ENCODE results near the gene CPLANE2. TPM values are rescaled to one million over a fixed set of nuclear protein-coding genes. Genes with fewer than 3 reads are reported as not detected.
"Not testable (repeated sequence)": the region's sequence is repeated elsewhere in the genome, so short reads cannot be mapped to it uniquely, and the experiment has no call there.

CPLANE2 gene
- total RNA-seq, 2 donors from 2014 or later: 3.0 to 7.8 TPM

DNA sequence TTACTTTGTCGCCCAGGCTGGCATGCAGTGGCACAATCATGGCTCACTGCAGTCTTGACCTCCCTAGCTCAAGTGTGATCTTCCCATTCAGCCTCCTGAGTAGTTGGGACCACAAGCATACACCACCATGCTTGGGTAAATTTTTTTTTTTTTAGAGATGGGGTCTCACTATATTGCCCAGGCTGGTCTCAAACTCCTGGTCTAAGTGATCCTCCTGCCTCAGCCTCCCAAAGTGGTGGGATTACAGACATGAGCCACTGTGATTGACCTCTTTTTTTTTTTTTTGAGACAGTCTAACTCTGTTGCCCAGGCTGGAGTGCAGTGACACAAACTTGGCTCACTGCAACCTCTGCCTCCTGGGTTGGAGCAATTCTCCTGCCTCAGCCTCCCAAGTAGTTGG is 9.3 kb upstream of the CPLANE2 start:
- not testable (repeated sequence) for H3K27me3 Mint-ChIP-seq (ENCODE audit: low read depth); DNase-seq; H3K36me3 Mint-ChIP-seq (ENCODE audit: insufficient read depth in 2 of 2); H3K9me3 Mint-ChIP-seq; ATAC-seq (replicated peaks in 1 of 2); H3K4me3 Mint-ChIP-seq
- H3K27ac Mint-ChIP-seq: peak overlapping the region; percentile 83
- H3K4me1 Mint-ChIP-seq (ENCODE audit: low read depth): peaks cover 19% of the 10 kb centered on the region

DNA sequence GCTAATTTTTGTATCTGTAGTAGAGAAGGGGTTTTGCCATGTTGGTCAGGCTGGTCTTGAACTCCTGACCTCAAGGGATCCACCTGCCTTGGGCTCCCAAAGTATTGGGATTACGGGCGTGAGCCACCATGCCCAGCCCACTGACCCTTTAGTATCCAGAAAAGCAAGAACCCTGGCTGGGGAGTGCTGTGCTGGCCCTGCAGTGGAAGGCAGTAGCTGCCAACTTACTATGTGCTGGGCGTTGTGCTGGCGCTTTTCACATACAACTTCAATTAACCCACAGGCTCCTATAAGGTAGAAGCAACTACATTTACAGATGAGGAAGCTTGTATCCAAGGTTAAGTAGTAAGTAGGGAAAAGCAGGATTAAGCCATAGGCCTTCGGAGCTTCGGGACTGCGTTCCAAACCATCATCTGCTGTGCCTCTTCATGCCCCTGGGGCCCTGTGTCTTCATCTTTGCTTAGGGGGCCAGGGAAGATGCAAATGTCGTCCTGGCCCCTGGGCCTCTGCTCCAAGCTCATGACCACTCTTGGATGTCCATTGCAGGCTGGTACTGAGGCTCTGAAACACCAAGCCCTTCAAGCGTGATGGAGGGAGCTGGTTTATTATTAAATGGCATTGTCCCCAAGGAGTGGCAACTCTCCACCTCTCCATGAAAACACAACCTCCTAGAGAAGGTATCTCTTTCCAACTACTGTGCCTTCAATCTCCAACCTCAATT is 8.7 kb upstream of the CPLANE2 start:
- Mint-ChIP-seq H3K4me1 (ENCODE audit: low read depth) (peaks cover 19% of the 10 kb centered on the region), H3K27me3 (ENCODE audit: low read depth) (no peaks in the 10 kb centered on the region), H3K9me3 (no peaks in the 10 kb centered on the region), H3K4me3 (no peak overlapping the region), H3K27ac (peak overlapping the region; percentile 83), H3K36me3 (ENCODE audit: insufficient read depth in 2 of 2) (no peaks in the 10 kb centered on the region)
- ATAC-seq (replicated peaks in 1 of 2) (no peak), DNase-seq (no peak)

DNA sequence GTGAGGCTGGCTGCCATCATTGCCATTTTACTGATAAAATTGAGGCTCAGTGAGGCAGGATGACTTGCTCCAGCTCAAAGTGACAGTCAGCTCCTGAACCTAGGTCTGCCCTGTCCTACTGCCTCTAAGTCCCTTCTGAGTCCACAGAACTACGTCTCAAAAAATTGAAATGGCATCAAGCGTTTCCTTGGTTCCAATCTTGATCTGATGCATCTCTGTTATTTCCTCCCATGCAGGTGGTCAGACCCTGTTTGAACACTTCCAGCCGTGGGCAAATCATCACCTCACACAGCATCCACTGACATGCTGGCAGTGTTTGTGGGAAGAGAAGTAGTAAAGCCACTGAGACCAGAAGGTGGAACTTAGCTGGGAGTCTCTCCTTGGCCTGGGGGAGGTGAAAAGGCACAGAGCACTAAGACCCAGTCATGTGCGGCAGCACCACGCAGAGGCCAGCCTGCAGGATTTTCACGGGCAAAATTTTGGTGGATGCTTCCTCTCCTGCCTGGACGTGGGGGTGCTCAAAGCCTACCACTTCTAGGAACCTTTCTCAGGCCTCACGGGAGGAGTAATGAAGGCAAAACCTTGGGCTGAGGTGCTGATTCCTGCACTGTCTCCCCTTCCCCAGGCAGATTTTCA is 7.8 kb upstream of the CPLANE2 start:
- no peaks in the 10 kb centered on the region for H3K36me3 Mint-ChIP-seq (ENCODE audit: insufficient read depth in 2 of 2)
- ATAC-seq (replicated peaks in 1 of 2): no peak
- no peak overlapping the region for H3K4me3 Mint-ChIP-seq

DNA sequence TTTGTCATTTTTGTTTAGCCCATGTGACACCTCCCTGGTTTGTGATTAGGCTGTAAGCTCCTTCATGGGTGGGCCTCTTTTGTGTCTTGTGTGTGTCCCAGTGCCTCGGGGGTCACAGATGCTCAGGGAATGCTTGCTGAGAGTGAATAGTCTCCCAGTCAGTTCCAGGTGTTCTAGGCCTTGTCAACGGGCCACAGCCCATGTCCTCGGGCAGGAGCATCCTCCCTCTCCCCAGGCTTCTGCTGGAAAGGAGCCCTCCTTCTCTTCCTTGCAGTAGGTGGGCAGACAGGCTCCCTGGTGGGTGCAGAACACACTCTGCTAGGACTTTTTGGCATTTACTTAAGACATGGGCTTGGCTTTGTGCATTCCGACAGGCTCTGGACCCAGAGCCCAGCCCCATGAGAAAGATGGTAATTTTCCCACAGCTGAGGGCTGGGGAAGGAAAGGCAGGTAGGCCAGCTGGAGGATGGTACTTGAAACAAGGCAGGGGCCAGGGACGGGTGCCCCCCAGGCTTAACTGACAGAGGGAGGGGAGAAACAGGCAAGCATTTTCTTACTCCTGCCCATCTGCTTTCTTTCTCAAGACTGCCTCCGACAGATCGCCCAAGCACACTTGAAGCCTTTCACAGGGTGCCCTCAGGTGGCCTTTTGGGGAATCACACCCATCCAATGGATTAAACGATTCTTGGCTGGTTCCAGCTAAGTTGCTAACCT is 7.1 kb upstream of the CPLANE2 start:
- Mint-ChIP-seq H3K27me3 (ENCODE audit: low read depth) (no peaks in the 10 kb centered on the region), H3K36me3 (ENCODE audit: insufficient read depth in 2 of 2) (no peaks in the 10 kb centered on the region), H3K9me3 (no peaks in the 10 kb centered on the region), H3K27ac (no peak overlapping the region), H3K4me3 (no peak overlapping the region), H3K4me1 (ENCODE audit: low read depth) (peaks cover 9% of the 10 kb centered on the region)
- DNase-seq (peak; percentile 70 to 76), ATAC-seq (replicated peaks in 1 of 2) (peak; percentile 72 to 76)

More for the DNA sequence above, 7.8 kb upstream of the CPLANE2 start:
- Mint-ChIP-seq H3K4me1 (ENCODE audit: low read depth) (peaks cover 15% of the 10 kb centered on the region), H3K27ac (no peak overlapping the region), H3K27me3 (ENCODE audit: low read depth) (no peaks in the 10 kb centered on the region), H3K9me3 (no peaks in the 10 kb centered on the region)
- DNase-seq: no peak

DNA sequence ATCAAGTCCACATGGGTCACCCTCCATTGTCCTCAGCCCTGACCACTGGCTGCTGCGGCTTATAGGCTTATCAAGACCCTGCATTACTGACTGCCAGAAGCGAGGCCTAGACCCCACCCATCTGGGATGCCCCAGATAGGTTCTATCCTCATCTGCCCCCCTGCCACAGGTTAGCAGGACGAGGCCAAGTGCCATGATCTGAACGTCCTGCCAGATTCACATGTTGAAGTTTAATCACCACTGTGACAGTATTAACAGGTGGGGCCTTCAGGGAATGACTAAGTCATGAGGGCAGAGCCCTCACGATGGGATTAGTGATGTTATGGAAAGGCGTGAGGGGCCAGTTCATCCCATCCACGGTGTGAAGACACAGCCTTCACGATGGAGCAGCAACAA is 6.2 kb upstream of the CPLANE2 start:
- Mint-ChIP-seq H3K4me3 (no peak overlapping the region), H3K36me3 (ENCODE audit: insufficient read depth in 2 of 2) (no peaks in the 10 kb centered on the region), H3K27me3 (ENCODE audit: low read depth) (no peaks in the 10 kb centered on the region), H3K9me3 (no peaks in the 10 kb centered on the region), H3K4me1 (ENCODE audit: low read depth) (no peaks in the 10 kb centered on the region), H3K27ac (no peak overlapping the region)
- no peak for DNase-seq
- ATAC-seq (replicated peaks in 1 of 2): no peak

DNA sequence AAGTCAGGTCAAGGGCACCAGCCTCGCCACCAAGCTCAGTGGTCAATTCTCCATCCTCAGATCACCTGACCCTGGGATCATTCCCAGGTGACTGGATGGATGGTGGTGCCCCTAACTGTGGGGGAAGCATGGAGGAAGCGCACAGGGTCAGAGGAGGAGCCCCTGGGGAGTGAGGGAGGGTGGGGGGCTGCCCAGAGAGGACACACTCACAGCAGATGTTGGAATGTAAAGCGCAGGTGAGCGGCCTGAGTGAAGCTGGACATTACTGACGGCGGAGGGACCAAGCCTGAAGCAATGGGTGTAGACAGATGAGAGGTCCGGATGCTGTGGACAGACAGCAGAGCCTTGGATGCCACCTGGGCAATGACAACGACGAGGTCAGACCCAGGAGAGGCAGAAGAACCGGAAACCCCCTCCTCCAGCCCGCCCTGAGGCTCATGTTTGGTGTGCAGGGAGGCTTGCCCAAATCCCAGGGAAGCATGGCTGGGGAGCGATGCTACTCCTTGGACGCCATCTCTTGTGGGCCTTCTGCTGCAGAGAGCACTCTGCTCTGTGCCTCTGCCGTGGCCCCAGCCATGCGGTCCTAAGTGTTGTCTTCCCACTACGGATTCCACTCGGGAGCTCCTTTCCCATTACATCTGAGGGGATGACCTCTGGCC is 5.7 kb upstream of the CPLANE2 start:
- ATAC-seq (replicated peaks in 1 of 2) (no peak), DNase-seq (no peak)
- Mint-ChIP-seq H3K9me3 (no peaks in the 10 kb centered on the region), H3K27ac (no peak overlapping the region), H3K4me3 (no peak overlapping the region), H3K36me3 (ENCODE audit: insufficient read depth in 2 of 2) (no peaks in the 10 kb centered on the region), H3K4me1 (ENCODE audit: low read depth) (peaks cover 5% of the 10 kb centered on the region), H3K27me3 (ENCODE audit: low read depth) (no peaks in the 10 kb centered on the region)

DNA sequence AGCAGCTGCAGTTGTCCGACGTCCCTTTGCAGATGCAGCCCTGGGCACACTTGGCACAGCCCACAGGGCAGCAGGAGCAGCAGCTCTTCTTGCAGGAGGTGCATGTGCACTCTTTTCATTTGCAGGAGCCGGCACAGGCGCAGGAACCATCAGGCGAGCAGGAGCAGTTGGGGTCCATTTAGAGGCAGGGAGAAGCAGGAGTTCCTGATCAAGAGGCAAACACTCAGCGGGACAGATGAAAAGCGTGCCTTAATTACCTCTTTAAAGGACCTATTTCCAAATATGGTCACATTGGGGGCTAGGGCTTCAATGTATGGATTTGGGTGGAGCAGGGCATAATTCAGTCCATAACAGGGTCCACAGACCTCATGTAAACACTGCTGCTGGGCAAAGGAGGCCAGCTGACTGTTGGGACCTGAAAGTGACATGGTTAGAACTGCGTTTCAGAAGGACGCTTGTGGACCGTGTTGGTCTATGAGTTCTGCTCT is 4.3 kb upstream of the CPLANE2 start:
- no peaks in the 10 kb centered on the region for H3K27me3 Mint-ChIP-seq (ENCODE audit: low read depth)
- H3K4me3 Mint-ChIP-seq: no peak overlapping the region
- ATAC-seq (replicated peaks in 1 of 2): no peak
- H3K27ac Mint-ChIP-seq: no peak overlapping the region
- no peaks in the 10 kb centered on the region for H3K9me3 Mint-ChIP-seq
- no peaks in the 10 kb centered on the region for H3K36me3 Mint-ChIP-seq (ENCODE audit: insufficient read depth in 2 of 2)
- H3K4me1 Mint-ChIP-seq (ENCODE audit: low read depth): peaks cover 19% of the 10 kb centered on the region
- no peak for DNase-seq

DNA sequence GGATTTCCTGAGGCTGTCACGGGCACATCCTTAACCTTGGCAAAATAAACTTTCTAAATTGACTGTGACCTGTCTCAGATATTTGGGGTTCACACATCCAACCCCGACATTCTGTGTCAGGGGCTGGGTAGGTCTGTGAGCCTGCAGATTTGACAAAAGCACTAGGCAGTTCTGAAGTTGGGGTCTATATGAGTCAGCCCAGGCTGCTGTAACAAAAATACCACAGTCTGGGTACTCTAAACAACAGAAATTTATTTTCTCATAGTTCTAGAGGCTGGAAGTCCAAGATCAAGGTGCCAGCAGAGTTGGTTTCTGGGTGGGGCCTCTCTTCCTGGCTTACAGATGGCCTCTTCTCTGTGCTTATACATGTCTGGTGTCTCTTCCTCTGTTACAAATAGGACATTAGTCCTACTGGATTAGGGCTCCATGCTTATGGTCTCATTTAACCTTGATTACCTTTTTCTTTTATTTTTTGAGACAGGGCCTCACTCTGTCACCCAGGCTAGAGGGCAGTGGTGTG is 3.0 kb upstream of the CPLANE2 start:
- no peaks in the 10 kb centered on the region for H3K27me3 Mint-ChIP-seq (ENCODE audit: low read depth)
- peak overlapping the region; percentile 60 for H3K27ac Mint-ChIP-seq
- ATAC-seq (replicated peaks in 1 of 2): no peak
- H3K36me3 Mint-ChIP-seq (ENCODE audit: insufficient read depth in 2 of 2): no peaks in the 10 kb centered on the region
- no peak for DNase-seq
- peaks cover 24% of the 10 kb centered on the region for H3K4me1 Mint-ChIP-seq (ENCODE audit: low read depth)
- no peaks in the 10 kb centered on the region for H3K9me3 Mint-ChIP-seq
- no peak overlapping the region for H3K4me3 Mint-ChIP-seq

DNA sequence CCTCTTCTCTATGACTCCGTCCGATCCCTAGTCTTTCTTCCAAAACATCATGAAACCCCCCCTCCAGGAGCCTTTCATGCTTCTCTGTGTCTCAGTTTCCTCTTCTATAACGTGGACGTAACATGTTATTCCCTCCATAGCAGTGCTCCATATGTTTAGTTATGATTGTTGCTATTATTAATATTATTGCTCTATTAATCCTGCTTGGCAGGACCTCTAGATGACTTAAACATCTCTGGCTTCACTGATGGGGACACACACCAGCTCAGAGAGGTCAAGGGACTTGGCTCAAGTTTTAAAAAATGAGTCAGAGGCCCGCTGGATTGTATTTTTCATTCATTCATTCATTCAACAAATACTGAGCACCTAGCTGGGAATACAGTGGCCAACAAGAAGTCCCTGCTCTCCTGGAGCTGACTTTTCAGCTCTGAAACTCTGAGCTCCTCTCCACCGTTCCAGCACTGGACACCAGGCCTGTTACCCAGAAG is 404 bp upstream of the CPLANE2 start:
- H3K27me3 Mint-ChIP-seq (ENCODE audit: low read depth): no peaks in the 10 kb centered on the region
- no peak for ATAC-seq (replicated peaks in 1 of 2)
- H3K27ac Mint-ChIP-seq: peak overlapping the region; percentile 94

DNA sequence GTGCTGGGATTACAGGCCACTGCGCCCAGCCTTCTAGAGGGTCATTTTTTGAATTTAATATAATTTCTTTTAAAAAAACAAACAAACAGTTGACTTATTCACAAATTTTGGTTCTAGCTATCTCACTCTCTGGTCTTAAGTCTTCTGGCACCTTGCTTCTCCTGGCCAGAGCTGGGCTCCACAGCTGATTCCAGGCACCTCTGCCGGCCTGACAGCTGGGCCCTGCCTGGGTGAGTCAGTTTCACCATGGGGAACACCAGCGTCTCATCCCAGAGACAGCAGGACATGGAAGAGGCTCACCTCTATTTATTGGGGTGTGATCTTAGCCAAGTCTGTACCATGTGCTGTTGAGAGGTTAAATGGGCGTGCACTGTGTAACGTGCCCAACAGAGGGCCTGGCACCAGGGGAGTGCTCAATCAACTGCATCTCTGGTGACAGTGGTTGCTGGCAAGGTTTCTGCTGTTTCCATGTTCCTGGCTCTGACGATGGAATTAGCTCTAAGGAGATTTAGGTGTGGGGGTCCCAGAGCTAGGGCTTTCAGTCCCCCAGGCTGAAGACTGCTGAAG is 956 bp downstream of the CPLANE2 start:
- Mint-ChIP-seq H3K4me1 (ENCODE audit: low read depth) (peaks cover 24% of the 10 kb centered on the region), H3K9me3 (no peaks in the 10 kb centered on the region), H3K4me3 (peak overlapping the region; percentile 93 to 95), H3K36me3 (ENCODE audit: insufficient read depth in 2 of 2) (no peaks in the 10 kb centered on the region), H3K27ac (peak overlapping the region; percentile 8), H3K27me3 (ENCODE audit: low read depth) (no peaks in the 10 kb centered on the region)
- peak; percentile 45 to 53 for DNase-seq
- peak; percentile 51 to 60 for ATAC-seq (replicated peaks in 1 of 2)

More for the DNA sequence above, 404 bp upstream of the CPLANE2 start:
- Mint-ChIP-seq H3K4me1 (ENCODE audit: low read depth) (peaks cover 24% of the 10 kb centered on the region), H3K9me3 (no peaks in the 10 kb centered on the region), H3K36me3 (ENCODE audit: insufficient read depth in 2 of 2) (no peaks in the 10 kb centered on the region), H3K4me3 (peak overlapping the region; percentile 93 to 95)
- no peak for DNase-seq

DNA sequence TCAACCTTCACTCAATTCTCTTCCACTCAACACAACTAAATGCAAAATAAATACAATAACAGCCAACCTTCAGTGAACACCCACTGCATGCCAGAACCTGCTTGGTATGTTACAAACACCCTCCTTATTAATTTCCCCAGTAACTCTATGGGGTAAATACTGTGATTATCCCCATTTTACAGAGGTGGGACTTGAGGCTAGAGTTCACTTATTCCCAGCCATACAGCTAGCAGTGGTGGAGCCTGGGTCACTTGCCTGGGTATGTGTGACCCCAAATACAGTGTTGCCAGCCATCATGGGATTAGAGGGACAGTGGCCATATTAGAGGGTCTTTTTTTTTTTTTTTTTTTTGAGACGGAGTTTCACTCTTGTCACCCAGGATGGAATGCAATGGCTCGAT is 1.6 kb downstream of the CPLANE2 start:
- no peak for DNase-seq
- Mint-ChIP-seq H3K36me3 (ENCODE audit: insufficient read depth in 2 of 2) (no peaks in the 10 kb centered on the region), H3K9me3 (no peaks in the 10 kb centered on the region), H3K27me3 (ENCODE audit: low read depth) (no peaks in the 10 kb centered on the region), H3K4me3 (no peak overlapping the region), H3K4me1 (ENCODE audit: low read depth) (peaks cover 24% of the 10 kb centered on the region), H3K27ac (no peak overlapping the region)
- no peak for ATAC-seq (replicated peaks in 1 of 2)

DNA sequence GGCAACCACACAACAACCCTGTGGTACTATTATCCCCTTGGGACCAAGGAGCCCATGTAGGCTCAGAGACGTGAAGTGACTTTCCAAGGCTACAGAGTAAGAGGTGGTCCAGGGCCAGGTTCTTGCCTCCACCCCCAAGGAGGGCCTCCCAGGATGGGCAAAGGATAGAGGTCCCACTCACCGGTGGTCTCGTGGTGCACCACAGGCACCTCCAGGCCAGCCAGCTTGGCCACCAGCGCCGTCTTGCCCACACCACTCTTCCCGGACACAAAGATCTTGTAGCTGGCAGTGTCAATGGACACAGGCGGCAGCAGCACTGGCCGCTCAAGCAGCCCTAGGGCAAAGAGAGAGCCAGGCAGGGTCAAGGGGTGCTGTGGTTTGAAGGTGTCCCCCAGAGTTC is 3.6 kb downstream of the CPLANE2 start:
- H3K4me1 Mint-ChIP-seq (ENCODE audit: low read depth): peaks cover 24% of the 10 kb centered on the region
- DNase-seq (no peak), ATAC-seq (replicated peaks in 1 of 2) (no peak)
- no peak overlapping the region for H3K4me3 Mint-ChIP-seq
- H3K9me3 Mint-ChIP-seq: no peaks in the 10 kb centered on the region
- peaks cover 8% of the 10 kb centered on the region for H3K27me3 Mint-ChIP-seq (ENCODE audit: low read depth)
- no peaks in the 10 kb centered on the region for H3K36me3 Mint-ChIP-seq (ENCODE audit: insufficient read depth in 2 of 2)
- no peak overlapping the region for H3K27ac Mint-ChIP-seq

Data from activated T-cell treated with anti-CD3 and anti-CD28 coated beads, Interleukin-2, amount 50 U/mL, for 72 hours (primary cell).